ENCODE results near the gene NBEA.

Gene NBEA

DNA sequence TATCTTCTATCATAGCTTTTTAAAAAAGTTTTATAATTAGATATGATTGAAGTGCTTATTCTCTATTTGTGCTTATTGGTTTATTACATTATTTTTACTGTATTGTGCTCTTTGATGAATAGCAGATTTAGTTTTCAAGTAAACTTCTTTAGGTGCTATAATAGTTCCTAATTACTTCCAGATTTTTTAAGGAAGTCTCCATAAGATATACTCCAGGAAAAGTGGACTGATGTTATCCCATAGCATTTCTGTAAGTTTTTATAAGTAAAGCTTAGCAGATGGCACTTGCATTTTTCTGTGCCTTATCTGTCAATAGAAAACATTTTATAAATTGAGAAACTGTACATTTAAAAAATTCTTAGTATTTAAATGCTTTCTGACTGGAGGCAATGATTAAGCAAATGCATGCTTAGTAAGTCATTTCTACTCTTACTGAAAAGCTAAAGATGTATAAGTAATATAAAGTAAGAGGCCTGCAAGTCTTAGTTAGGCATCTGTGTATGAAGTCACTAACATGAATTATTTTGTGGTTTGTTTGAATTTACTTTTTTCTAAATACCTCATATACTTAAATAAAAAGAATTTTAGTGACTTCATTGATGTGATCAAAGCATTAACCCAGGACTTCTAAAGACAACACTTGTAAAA lies 351.6 kb downstream of the NBEA start:
- no peaks in the 10 kb centered on the region for H3K9me3 ChIP-seq (ENCODE audit: insufficient read depth, low read depth, low read length)
- H3K36me3 ChIP-seq (ENCODE audit: insufficient read depth, low read depth, low read length) = no peaks in the 10 kb centered on the region
- H3K9ac ChIP-seq (ENCODE audit: low read depth, low read length) = no peak overlapping the region
- H3K27me3 ChIP-seq (ENCODE audit: insufficient read depth, low read length) = no peaks in the 10 kb centered on the region
- no peak overlapping the region for H3K27ac ChIP-seq (ENCODE audit: low read length)
- H3K4me3 ChIP-seq (ENCODE audit: low read length) = no peak overlapping the region
- H3K4me1 ChIP-seq (ENCODE audit: insufficient read depth, low read length) = no peaks in the 10 kb centered on the region

DNA sequence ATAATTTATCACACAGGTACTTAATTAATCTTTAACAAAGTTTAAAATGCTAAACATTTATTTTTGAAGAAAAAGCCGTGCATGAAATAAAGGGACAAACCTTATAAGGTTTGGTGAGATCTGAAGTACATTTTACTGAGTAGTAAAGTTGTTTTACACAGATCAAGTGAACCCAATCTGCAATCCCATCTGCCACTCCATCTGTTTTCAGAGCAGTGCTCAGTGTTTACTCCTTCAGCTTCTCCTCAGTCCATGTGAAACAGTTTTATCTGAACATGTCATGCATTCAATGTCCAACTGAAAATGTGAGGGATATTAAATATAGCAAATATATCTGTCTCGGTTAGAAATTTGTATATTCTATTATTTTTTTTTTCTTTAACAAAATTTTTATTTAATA lies 367.6 kb downstream of the NBEA start:
- Histone ChIP-seq H3K9me3 (ENCODE audit: insufficient read depth, low read depth, low read length) (no peaks in the 10 kb centered on the region), H3K36me3 (ENCODE audit: insufficient read depth, low read depth, low read length) (no peaks in the 10 kb centered on the region), H3K4me3 (ENCODE audit: low read length) (no peak overlapping the region), H3K27ac (ENCODE audit: low read length) (no peak overlapping the region), H3K27me3 (ENCODE audit: insufficient read depth, low read length) (no peaks in the 10 kb centered on the region), H3K4me1 (ENCODE audit: insufficient read depth, low read length) (no peaks in the 10 kb centered on the region), H3K9ac (ENCODE audit: low read depth, low read length) (no peak overlapping the region)

DNA sequence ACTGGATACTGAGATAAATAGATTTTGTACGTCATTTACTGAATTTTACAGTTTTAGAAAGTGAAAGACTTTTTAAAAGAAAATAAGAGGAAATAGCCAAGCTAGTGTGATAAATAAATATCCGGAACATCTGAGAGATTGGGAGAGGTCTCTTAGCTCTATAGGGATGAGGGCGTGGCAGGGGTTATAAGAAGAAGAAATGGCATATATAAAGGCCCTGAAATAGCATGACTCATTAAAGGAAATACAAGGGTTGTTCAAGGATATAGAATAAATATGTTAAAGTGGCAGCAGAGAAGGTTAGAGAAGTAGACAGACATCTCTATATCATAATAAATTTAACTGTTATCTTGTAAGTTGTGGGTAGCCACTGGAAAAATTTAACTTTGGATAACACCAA lies 390.1 kb downstream of the NBEA start:
- Histone ChIP-seq H3K4me3 (ENCODE audit: low read length) (no peak overlapping the region), H3K27me3 (ENCODE audit: insufficient read depth, low read length) (no peaks in the 10 kb centered on the region), H3K9me3 (ENCODE audit: insufficient read depth, low read depth, low read length) (no peaks in the 10 kb centered on the region; the same call in 1 of the 2 replicates), H3K4me1 (ENCODE audit: insufficient read depth, low read length) (no peaks in the 10 kb centered on the region), H3K36me3 (ENCODE audit: insufficient read depth, low read depth, low read length) (no peaks in the 10 kb centered on the region), H3K27ac (ENCODE audit: low read length) (no peak overlapping the region), H3K9ac (ENCODE audit: low read depth, low read length) (no peak overlapping the region)

DNA sequence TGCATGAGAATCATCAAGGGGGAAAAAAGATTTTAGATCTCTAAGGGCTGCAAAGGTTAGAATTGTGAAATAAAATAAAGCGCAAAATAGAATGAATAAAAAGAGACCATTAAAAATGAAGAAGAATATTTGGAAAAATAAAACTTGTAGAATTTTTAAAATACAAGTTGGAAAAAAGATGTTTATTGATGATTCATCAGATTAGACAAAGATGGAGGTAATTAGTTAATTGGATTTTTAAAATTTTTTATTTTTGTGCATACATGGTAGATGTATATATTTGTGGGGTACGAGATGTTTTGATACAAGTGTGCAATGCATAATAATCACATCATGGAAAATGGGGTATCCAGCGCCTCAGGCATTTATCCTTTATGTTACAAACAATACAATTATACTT lies 391.1 kb downstream of the NBEA start:
- Histone ChIP-seq H3K36me3 (ENCODE audit: insufficient read depth, low read depth, low read length) (no peaks in the 10 kb centered on the region), H3K9me3 (ENCODE audit: insufficient read depth, low read depth, low read length) (no peaks in the 10 kb centered on the region; the same call in 1 of the 2 replicates), H3K9ac (ENCODE audit: low read depth, low read length) (no peak overlapping the region), H3K27me3 (ENCODE audit: insufficient read depth, low read length) (no peaks in the 10 kb centered on the region), H3K4me3 (ENCODE audit: low read length) (no peak overlapping the region), H3K4me1 (ENCODE audit: insufficient read depth, low read length) (no peaks in the 10 kb centered on the region), H3K27ac (ENCODE audit: low read length) (no peak overlapping the region)

DNA sequence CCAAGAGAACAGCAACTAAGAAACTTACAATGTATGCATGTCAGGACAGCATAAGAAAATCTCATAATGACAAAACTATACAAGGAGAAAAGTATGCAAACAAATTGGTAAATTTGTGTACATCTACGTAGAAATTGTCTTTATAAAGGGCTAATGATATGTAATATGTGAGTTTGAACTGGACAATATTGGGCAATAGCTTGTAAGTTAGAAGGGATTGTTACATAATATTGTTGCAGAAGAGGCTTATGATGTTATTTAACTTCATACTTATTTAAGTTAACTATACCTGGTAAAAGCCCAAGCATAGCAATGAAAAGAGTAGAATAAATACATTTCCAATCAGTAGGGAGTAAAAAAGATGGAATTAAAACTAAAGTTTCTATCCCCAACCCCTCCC lies 400.4 kb downstream of the NBEA start:
- no peaks in the 10 kb centered on the region for H3K36me3 ChIP-seq (ENCODE audit: insufficient read depth, low read depth, low read length)
- no peaks in the 10 kb centered on the region for H3K9me3 ChIP-seq (ENCODE audit: insufficient read depth, low read depth, low read length)
- H3K27me3 ChIP-seq (ENCODE audit: insufficient read depth, low read length) = no peaks in the 10 kb centered on the region
- no peak overlapping the region for H3K4me3 ChIP-seq (ENCODE audit: low read length)
- H3K27ac ChIP-seq (ENCODE audit: low read length) = no peak overlapping the region
- no peaks in the 10 kb centered on the region; the same call in 1 of the 2 replicates for H3K4me1 ChIP-seq (ENCODE audit: insufficient read depth, low read length)
- no peak overlapping the region for H3K9ac ChIP-seq (ENCODE audit: low read depth, low read length)

DNA sequence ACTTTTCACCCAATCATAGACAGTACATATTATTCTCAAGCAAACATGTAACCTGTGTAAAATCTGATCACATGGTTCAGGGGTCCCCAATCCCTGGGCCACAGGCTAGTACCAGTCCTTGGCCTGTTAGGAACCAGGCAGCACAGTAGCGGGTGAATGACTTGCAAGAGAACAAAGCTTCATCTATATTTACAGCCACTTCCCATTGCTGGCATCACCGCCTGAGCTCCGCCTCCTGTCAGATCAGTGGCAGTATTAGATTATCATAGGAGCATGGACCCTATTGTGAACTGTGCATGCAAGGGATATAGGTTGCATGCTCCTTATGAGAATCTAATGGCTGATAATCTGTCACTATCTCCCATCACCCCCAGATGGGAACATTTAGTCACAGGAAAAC lies 401.3 kb downstream of the NBEA start:
- no peaks in the 10 kb centered on the region for H3K9me3 ChIP-seq (ENCODE audit: insufficient read depth, low read depth, low read length)
- no peak overlapping the region for H3K4me3 ChIP-seq (ENCODE audit: low read length)
- no peaks in the 10 kb centered on the region for H3K36me3 ChIP-seq (ENCODE audit: insufficient read depth, low read depth, low read length)
- H3K27me3 ChIP-seq (ENCODE audit: insufficient read depth, low read length) = no peaks in the 10 kb centered on the region
- H3K4me1 ChIP-seq (ENCODE audit: insufficient read depth, low read length) = no peaks in the 10 kb centered on the region; the same call in 1 of the 2 replicates
- no peak overlapping the region for H3K9ac ChIP-seq (ENCODE audit: low read depth, low read length)
- H3K27ac ChIP-seq (ENCODE audit: low read length) = no peak overlapping the region

DNA sequence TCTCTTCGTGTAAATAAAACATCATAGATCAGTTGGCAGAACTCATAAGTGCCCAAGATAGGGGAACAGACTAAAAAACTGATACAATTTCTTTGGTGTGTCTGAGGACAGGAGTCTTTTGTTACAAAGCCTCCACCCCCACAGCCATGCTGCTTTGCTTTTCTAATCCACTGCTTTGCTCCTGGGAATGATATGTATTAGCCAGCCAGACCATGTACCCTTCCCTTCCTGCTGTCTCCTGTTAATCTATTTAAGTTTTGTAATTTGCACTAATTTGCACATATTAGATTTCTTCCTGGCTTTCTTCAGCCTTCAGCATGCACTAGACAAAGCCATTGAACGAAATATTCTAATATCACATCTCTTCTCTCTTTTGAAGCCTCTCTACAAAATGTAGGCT lies 403.9 kb downstream of the NBEA start:
- no peaks in the 10 kb centered on the region for H3K4me1 ChIP-seq (ENCODE audit: insufficient read depth, low read length)
- H3K9me3 ChIP-seq (ENCODE audit: insufficient read depth, low read depth, low read length) = no peaks in the 10 kb centered on the region
- no peak overlapping the region for H3K4me3 ChIP-seq (ENCODE audit: low read length)
- H3K36me3 ChIP-seq (ENCODE audit: insufficient read depth, low read depth, low read length) = no peaks in the 10 kb centered on the region
- no peaks in the 10 kb centered on the region for H3K27me3 ChIP-seq (ENCODE audit: insufficient read depth, low read length)
- no peak overlapping the region for H3K27ac ChIP-seq (ENCODE audit: low read length)
- H3K9ac ChIP-seq (ENCODE audit: low read depth, low read length) = no peak overlapping the region

DNA sequence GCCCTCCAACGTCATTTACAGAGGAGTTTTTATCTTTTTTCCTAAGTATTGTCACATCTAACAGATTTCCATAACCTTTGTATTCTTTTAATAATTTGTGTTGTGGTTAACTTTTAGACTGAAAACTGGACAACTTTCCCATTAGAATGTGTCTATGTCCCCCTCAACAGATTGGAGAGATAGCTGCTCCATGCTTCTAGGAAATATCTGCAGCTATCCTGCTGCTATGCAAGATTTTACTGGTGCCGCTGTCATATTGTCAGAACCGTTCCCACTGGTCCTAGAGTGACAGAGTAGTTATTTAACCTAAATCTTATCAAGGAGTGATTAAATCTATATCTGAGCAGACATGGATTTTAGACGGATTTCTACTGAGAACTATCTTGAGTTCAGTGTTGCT lies 404.4 kb downstream of the NBEA start:
- H3K9ac ChIP-seq (ENCODE audit: low read depth, low read length) = no peak overlapping the region
- no peaks in the 10 kb centered on the region for H3K36me3 ChIP-seq (ENCODE audit: insufficient read depth, low read depth, low read length)
- H3K27ac ChIP-seq (ENCODE audit: low read length) = no peak overlapping the region
- no peak overlapping the region for H3K4me3 ChIP-seq (ENCODE audit: low read length)
- H3K4me1 ChIP-seq (ENCODE audit: insufficient read depth, low read length) = no peaks in the 10 kb centered on the region
- no peaks in the 10 kb centered on the region for H3K9me3 ChIP-seq (ENCODE audit: insufficient read depth, low read depth, low read length)
- no peaks in the 10 kb centered on the region for H3K27me3 ChIP-seq (ENCODE audit: insufficient read depth, low read length)

DNA sequence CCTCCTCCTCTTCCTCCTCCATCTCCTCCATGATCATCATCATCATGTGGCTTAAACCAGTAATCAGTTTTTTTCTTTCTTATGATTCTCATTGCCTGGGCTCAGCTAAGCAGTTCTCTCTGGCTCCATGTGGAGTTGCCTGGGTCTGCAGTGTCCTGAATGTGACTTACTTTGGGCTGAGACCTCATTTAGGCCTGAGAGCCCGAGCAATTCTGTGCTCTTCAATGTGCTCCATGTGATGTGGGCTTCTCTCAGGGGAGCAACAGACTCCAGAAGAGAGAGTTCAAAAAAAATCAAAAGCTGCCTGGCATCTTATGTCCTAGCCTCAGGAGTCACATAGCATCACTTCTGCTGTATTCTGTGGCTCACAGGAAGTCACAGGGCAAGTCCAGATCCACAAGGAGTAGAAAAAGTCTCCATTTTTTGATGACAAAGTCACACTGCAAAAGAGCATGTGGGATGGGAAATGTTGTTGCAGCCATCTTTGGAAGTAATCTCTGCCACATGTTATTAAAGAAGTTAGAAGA lies 405.7 kb downstream of the NBEA start:
- Histone ChIP-seq H3K4me1 (ENCODE audit: insufficient read depth, low read length) (no peaks in the 10 kb centered on the region), H3K9ac (ENCODE audit: low read depth, low read length) (no peak overlapping the region), H3K9me3 (ENCODE audit: insufficient read depth, low read depth, low read length) (no peaks in the 10 kb centered on the region), H3K27ac (ENCODE audit: low read length) (no peak overlapping the region), H3K27me3 (ENCODE audit: insufficient read depth, low read length) (no peaks in the 10 kb centered on the region), H3K4me3 (ENCODE audit: low read length) (no peak overlapping the region), H3K36me3 (ENCODE audit: insufficient read depth, low read depth, low read length) (no peaks in the 10 kb centered on the region)

DNA sequence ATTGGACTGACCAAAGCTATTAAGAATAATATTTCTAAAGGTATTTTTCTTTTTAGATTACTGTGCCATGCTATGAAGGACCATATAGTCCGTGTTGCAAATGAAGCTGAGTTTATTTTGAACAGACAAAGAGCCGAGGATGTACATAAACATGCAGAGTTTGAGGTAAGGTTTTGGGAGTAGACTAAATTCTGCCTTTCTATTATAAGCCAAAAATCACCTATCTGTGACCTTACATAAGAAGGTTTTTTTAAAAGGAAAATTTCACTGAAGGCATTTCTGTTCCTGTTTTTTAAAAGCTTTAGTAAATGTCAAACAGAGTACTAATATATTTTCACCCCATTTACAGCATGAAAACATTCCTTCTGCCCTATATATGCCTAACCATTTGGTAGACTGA lies 407.0 kb downstream of the NBEA start:
- Histone ChIP-seq H3K36me3 (ENCODE audit: insufficient read depth, low read depth, low read length) (no peaks in the 10 kb centered on the region), H3K27me3 (ENCODE audit: insufficient read depth, low read length) (no peaks in the 10 kb centered on the region), H3K4me3 (ENCODE audit: low read length) (no peak overlapping the region), H3K9ac (ENCODE audit: low read depth, low read length) (no peak overlapping the region), H3K4me1 (ENCODE audit: insufficient read depth, low read length) (no peaks in the 10 kb centered on the region), H3K9me3 (ENCODE audit: insufficient read depth, low read depth, low read length) (no peaks in the 10 kb centered on the region), H3K27ac (ENCODE audit: low read length) (no peak overlapping the region)

DNA sequence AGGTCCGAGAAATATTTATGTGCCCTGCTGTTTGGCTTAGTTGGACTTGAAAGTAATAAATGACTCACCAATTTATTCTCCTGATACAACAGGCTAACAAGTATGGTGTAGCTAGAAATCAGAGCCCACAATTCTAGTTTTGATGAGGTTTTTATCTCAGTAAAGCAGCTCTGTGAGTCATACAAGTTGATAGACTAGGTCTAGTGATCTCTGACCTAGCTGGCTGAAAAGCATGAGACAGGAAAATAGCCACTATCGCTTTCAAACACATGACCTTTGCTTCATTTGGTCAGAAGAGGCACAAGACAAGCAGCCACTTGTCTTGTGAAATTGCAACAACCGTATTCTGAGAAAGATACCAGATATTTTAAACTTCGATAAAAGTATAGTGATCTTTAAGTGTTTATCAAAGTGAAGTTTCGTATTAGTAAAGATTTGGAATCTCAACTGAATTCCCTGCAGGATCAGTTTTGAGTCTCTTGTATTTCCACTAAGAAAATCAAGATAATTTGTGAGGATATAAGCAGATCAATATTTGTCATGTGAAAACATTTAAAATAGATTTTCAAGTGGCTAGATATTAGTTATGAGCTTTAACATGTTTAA lies 407.7 kb downstream of the NBEA start:
- Histone ChIP-seq H3K4me1 (ENCODE audit: insufficient read depth, low read length) (no peaks in the 10 kb centered on the region), H3K36me3 (ENCODE audit: insufficient read depth, low read depth, low read length) (0 out of 2 replicates have a peak, but pooled peaks cover 2% of the 10 kb centered on the region), H3K4me3 (ENCODE audit: low read length) (no peak overlapping the region), H3K27me3 (ENCODE audit: insufficient read depth, low read length) (no peaks in the 10 kb centered on the region), H3K9ac (ENCODE audit: low read depth, low read length) (no peak overlapping the region), H3K9me3 (ENCODE audit: insufficient read depth, low read depth, low read length) (no peaks in the 10 kb centered on the region), H3K27ac (ENCODE audit: low read length) (no peak overlapping the region)

DNA sequence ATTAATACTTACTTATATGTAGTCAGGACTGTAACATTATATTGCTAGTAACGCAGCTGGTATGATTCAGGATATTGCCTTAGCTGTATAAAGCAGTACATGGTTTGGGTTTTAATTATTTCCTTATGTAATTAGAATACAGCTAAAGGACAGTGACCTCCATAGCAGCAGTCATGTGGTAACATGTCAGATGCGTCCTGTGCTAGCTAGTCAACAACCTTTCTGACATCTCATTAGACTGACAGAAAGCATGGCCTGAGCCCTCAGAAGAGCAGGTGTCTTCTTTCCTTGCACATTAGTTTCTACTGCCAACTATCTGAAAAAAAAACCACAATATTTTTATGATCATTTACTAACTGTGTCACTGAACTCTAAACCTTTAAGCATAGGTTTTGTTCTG lies 412.2 kb downstream of the NBEA start:
- Histone ChIP-seq H3K27ac (ENCODE audit: low read length) (no peak overlapping the region), H3K9me3 (ENCODE audit: insufficient read depth, low read depth, low read length) (no peaks in the 10 kb centered on the region), H3K27me3 (ENCODE audit: insufficient read depth, low read length) (no peaks in the 10 kb centered on the region), H3K4me3 (ENCODE audit: low read length) (no peak overlapping the region), H3K4me1 (ENCODE audit: insufficient read depth, low read length) (no peaks in the 10 kb centered on the region), H3K36me3 (ENCODE audit: insufficient read depth, low read depth, low read length) (0 out of 2 replicates have a peak, but pooled peaks cover 4% of the 10 kb centered on the region), H3K9ac (ENCODE audit: low read depth, low read length) (no peak overlapping the region)
